HTR-8/SVneo (cell line): ENCODE data around the gene ZNF593OS.
A peak's percentile ranks its signal among the peaks of the same experiment; 100 is the strongest.

Experiments
- DNase-seq: peaks from one replicate; pipeline ENCODE4 v3.0.0; 2011; ENCODE audit warnings: low spot score, mixed read lengths; ENCODE audit not compliant: insufficient read length
- FAIRE-seq: peaks from 2 replicates; lab custom pipeline; 2011; peaks lifted over from hg19 to GRCh38; lab: Jason Lieb, UNC

The ZNF593OS gene

DNA sequence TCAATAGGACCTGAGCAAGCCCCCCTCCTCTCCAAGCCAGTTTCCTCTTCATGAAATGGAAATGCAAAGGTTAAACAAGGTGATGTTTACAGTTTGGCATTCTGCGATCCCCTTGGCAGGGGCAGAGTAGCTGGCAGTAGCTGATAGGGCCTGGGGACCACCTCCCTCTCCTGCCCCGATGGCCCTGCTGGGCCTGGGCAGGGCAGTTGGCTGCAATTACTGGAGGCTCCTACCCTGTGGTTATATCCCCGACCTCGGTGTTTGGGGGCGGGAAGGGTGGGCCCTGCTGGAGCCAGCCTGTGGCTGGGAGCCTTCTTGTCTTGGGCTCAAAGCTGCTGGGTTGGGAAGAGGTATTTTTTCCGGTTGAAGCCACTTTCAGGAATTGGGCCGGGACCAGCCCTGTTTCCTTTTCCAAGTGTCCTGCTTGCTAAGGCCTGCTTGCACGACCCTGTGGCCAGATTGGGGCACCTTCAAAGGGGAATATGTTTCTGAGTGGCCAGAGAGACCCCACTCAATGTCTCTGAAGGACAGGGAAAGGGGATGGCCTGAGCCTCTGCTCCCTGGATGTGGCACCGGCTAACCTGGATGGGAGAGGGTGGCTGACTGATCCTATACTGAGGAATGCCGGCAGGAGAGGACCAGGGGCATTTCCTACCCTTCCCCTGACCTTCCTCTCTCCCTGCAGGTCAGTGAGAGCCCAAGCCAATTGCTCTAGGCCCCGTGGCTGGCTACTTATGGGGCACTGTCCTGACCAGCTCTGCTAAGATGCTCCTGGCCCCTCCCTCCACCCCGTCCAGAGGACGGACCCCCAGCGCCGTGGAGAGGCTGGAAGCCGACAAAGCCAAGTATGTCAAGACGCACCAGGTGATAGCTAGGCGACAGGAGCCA is 10.9 kb downstream of the ZNF593OS start:
- DNase-seq (no peak), FAIRE-seq (no peak)

DNA sequence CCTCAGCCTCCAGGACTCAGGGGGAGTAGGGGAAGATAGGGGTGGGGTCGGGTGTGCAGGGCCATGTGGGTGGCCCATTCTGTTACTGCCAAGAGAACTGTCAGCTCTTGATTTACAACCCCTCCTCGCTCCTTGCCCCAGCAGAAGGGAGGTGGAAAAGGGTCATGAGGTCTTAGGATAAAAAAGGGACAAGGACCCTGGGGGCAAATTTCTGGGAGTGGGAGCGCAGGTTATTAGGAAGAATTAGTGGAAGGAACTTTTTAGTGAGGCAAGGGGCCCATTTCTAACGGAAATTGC is 11.9 kb downstream of the ZNF593OS start:
- DNase-seq (no peak), FAIRE-seq (no peak)

DNA sequence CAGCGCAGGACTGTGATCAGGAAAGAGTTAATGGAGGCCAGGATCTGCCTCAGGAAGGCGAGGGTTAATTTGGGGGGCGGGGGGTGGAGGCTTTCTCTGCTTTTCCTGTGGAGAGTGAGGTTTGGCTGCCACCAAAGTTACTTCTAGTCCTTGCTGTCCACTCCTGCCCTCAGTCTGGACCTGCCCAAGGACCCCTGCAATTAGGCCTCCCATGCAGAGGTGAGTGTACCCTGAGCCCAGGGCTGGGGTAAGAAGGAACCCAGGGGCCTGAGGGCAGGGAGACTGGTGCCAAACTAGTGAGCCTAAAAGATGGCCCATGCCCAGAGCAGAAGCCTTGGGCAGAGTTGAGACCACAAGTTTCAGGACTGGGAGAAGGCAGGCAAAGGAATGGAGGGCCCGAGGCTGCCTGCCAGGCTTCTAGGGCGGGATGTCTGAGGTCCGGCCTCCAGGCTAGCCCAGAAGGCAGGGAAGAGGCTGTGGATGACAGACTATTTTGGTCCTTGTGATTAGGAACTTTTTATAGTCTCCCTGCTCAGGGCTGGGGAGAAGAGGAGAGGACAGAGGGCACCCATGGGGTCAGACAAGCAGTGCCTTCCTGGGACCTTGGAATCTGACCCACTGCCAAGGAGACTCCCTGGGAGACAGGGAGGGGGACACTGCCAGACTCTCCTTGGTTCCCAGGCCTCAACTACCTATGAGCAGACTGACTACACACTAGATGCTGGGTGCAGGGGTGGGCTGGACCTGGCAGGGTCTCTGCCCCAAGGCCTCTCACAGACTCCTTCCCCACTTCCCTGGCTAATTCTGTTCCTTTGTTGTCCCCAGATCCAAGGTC is 12.5 kb downstream of the ZNF593OS start, which contains the start of gene FAM110D:
FAM110D (plus strand) TSS at position 172 of the 835 bp plus-strand sequence. CDS start 2,213 bp downstream, outside the sequence.
- DNase-seq (no peak), FAIRE-seq (no peak)

DNA sequence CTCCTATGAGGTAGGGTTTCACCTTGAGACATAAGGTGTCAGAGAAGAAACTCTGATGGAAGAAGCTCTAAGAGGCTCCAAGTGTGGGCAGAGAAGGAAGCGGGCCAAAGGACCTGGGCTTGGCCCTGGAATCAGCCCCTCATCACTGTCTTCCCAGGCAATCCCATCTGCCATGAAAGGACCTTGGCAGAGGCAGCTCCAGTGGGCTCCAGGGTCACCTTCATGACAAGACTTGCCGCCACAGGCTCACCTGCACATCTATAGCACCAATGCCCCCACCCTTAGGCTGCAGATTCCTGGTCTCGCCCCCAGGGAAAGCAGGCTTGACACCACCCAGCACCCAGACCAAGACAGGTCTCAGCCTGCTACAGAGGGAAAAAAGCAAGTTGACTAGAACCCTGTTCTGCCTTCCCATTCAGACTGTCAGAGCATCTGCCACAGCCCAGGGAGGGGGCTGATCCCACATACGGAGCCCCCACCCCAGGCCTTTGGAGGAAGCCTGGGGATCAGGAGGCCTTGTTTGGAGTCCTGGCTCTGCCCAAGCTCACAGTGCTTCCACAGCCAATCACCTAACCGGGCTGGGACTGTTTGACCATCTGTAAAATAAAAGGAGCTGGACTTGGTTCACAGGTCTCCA is 13.2 kb downstream of the ZNF593OS start:
- DNase-seq (no peak), FAIRE-seq (no peak)

DNA sequence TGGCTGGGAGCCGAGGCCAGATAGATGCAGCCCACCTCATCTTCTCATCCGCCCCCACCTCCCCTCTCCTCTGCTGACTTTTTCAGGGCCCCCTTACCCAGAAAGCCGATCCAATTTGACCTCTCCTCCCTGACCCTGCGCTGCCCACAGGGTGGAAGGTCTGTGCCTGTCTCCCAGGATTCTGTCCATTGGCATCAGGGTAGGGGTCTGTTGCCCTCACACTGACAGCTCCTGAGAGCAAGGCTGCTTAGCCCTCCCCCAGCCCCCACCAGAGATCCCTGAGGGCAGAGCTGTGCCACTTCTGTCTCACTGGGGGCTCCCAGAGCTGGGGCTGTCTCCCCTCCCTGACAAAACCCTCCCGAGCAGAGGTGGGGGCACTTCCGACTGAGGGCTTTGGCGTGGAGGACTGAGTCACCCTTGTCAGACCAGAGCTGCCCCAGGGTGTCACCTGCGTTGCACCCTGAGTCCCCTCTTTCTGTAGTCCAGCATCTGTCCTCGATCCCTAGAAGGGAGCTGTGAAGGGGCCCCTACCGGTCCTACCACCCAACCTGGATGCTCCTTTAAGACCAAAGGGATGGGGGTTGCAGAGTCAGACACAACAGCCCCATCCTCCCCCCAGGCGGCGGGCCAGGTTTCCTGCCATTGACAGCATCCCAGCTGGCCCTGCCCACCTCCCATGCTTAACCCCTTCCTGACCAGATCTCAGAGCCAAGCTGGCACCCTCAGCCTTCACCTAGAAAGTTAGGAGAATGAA is 15.2 kb downstream of the ZNF593OS start:
- no peak for FAIRE-seq
- DNase-seq, result no peak

DNA sequence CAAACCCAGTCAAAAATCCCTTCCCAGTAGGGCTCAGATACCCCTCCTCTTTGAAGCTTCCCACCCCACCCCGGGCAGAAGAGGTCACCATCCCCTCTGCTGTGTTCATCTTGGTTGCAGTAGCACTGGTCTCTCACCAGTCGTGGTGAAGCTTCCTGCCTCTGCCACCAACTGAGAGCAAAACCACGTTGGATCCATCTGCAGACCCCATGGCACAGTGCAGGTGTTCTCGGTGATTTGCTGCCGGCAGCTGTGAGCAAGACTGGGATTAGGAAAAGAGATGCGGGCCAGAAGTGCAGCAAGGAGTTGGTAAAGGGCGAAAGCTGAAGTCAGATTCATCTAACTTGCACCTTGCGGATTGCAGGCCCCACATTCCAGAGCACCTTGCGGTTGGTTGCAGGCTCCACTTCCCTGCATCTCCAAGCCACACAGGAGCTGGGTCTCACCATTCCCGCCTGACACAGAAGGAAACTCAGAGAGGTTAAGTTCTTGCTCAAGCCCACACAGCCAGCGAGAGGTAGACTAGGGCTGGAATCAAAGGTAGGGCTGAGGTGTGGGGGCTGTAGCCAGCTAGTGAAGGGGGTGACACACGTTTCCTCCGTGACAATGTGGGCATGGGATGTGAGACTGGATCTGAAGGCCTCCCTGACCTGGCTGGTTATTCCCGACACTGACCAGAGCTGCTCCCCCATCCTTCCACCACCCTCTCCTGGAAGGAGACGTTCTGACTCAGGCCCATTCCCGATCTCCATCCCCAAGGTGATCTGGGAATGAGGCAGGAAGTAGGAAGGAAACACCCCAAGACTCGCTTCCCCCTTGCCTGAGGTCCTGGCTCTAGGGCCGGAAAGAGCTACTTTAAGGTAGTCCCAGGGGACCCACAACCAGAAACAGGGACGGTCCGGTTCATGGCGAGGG is 16.0 kb downstream of the ZNF593OS start:
- FAIRE-seq (no peak), DNase-seq (no peak)

DNA sequence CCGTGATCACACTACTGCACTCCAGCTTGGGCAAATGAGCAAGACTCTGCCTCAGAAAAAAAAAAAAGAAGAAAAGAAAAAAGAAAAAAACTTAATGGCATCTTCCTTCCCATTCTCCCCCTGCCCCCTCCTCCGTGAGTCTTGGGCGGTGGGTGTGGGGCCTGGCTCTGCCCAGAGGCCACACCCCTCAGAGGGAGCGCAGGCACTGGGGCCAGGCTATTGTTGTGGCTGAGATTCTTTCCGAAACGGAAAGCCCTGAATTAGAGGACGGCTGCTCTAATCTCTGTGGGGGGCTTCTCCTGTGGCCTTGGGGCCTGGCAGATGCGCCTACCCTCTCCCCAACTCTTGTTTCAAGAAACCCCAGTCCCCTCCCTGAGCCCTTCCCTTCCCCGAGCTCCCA is 16.9 kb downstream of the ZNF593OS start:
- FAIRE-seq, result no peak
- no peak for DNase-seq

DNA sequence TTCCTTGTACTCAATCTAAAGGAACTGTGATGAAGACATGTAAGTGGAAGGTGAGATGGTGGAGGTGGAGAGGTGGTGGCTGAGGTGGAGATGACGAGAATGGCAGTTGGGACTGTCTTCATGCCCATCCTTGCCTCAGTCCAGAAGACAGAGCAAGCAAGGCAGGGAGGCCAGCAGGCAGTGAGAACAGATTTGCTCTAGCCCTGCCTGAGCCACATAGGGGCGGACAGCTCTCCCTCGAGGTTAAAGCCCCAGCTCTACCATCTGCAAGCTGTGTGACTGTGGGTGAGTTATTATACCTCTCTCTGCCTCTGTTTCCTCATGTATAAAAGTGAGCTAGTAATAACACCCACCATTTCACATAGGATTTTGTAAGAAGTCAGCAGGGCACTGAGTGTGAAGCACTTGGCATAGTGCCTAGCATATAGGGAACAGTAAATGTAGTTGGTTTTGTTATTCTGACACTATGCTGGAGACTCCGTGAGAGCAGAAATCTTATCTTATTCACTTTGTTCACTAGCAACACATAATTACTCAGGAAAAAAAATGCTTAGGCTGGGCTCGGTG is 17.6 kb downstream of the ZNF593OS start:
- no peak for FAIRE-seq

DNA sequence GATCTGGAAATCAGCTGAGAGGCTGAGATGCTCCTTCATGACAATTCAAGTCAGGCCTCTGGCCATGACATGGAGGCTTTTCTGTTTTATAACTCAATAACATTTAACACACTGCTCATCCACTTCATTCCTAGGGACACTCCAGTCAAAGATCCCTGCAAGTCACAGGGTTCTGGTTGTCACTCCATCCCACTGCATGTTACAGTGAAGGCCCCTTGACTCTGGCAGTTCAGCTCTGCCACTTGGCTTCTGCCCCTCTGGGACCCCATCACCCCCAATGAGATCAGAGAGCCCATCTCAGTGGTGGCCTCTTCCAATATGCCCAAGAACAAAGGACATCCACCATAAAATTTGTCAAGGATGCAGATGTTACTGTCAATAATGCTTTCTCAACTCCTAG is 22.7 kb downstream of the ZNF593OS start:
- FAIRE-seq (no peak), DNase-seq (no peak)

More for the DNA sequence above, 17.6 kb downstream of the ZNF593OS start:
- DNase-seq, result no peak

DNA sequence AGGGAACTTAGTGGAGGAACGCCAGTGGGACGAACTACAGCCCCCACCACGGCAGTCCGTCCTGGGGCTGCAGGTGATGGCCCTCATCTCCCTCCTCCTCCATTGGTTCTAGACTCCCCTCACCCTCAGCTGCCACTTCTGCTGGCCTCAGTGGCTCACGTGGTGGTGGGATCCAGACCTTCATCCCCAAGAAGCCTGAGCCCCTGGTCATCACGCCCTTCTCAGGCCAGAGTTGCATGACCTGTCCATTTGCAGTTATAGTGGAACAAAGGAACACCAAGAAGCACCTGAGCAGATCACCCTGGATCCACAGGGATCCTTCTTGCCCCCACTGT is 25.7 kb downstream of the ZNF593OS start:
- FAIRE-seq (no peak), DNase-seq (no peak)

DNA sequence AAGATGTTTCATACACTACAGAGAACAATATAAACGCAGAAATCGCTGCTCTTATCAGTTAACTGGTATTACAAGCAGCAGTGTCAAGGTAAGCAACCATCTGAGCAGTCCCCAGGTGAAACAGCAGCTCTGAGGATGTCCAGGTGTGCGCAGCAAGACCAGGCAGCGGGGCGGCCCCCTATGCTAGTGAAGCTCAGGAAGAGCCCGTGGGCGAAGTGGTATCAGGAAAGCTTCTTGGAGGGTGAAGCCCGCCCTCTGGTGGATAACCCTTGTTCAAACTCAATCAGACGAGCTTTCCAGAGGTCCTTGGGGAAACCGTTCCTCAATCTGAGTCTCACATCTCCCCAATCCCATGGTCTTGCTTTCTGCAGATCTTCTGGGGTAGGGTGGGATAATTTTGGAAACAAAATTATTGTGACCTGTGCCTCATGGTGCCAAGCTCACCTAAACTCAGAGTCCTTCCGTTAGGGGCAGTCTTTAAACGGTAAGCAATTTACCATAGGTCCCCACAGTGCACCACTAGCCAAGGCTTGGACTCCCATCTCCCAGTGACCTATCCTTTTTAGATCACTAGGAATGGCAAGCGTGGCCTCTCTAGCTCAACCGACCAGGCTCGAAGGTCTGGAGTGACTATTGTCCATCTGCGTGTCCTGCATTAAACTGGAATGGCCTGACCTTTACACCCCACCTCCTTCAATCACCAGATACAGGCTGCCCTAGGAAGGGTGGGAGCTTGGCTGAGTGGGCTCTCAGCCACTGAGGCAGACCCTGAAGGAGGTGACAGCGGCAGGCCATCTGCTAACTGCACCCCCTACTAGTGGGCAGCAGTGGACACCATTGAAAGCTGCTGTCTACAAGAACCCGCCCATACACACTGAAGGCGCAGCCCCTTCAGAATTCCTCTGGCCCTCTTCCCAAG is 26.3 kb downstream of the ZNF593OS start:
- FAIRE-seq (no peak), DNase-seq (peak; percentile 71)

DNA sequence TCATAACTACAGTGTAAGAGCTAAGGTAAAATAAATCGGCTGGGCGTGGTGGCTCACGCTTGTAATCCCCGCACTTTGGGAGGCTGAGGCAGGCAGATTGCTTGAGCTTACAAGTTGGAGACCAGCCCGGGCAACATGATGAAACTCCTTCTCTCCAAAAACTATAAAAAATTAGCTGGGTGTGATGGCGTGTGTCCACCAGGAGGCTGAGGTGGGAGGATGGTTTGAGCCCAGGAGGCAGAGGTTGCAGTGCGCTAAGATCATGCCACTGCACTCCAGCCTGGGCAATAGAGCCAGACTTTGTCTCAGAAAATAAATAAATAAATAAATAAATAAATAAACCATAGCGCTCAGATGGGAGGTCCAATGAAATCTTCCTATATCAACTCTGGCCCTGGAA is 29.5 kb downstream of the ZNF593OS start:
- FAIRE-seq (no peak), DNase-seq (no peak)

DNA sequence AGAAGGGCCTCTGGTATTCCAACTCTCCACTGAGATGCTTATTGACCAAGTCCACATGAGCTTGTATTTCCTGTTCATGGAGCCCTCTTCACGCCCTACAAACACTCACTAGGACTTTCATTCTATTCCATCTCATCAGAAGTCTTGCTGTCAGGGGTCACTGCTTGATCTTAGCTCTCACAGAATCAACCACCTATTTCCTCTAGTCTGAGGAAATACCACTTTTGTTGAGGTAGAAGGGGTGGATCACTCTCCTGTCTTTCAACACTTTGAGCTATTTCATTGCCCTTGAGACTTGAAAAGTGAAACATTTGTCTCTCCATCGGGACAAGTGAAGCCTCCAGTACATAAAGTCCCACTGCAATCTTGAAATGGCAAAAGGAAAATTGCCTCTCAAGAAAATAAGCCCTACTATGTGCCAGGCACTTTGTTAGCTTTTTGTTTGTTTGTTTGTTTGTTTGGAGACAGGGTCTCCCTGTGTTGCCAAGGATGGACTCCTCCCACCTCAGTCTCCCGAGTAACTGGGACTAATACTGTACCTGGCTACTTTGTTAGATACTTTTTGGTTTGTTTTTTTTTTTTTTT is 32.6 kb downstream of the ZNF593OS start:
- no peak for FAIRE-seq
- no peak for DNase-seq

DNA sequence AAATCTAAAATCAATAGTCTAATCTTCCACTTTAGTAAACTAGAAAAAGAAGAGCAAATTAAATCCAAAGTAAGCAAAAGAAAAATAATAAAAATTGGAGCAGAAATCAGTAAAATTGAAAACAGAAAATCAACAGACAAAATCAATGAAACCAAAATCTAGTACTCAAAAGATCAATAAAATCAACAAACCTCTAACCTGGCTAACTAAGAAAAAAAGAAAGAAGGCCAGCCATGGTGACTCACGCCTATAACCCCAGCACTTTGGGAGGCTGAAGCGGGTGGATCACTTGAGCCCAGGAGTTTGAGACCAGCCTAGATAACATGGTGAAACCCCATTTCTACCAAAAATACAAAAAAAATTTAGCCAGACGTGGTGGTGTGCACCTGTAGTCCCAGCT is 37.2 kb downstream of the ZNF593OS start:
- FAIRE-seq, result no peak
- no peak for DNase-seq

DNA sequence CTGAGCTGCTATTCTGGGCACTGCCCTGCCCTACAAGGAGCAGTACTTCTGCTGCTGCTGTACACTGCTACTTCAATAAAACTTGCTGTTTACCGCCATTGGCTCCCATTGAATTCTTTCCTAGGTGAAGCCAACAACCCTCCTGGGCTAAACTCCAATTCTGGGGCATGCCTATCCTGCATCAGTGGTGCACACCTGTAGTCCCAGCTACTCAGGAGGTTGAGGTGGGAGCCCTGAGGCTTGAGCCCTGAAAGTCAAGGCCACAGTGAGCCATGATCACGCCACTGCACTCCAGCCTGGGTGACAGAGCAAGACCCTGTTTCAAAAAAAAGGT is 38.8 kb downstream of the ZNF593OS start:
- no peak for DNase-seq
- FAIRE-seq, result no peak

DNA sequence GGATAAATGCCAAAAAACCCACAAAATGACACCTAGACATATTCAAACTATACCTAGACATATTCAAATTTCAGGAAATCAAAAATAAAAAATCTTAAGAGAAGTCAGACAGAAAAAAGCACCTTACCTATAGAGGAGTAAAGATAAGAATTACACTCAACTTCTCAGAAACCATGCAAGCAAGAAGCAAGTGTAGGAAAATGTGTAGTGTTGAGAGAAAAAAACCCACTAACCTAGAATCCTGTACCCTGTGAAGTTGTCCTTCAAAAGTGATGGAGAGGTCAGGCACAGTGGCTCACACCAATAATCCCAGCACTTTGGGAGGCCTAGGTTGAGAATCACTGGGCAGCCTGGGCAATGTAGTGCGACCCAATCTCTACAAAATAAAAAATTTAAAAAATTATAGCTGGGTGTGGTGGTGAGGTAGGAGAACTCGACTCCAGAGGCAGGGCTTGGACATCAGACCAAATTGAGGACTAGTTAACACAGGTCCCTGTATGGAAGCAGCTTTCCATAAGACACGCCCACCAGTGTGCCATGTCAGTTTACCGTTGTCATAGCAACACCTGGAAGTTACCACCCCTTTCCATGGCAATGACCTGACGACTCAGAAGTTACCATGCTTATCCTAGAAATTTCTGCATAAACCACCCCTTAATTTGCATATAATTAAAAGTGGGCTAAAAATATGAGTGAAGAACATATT is 39.4 kb downstream of the ZNF593OS start:
- no peak for FAIRE-seq
- DNase-seq, result no peak

DNA sequence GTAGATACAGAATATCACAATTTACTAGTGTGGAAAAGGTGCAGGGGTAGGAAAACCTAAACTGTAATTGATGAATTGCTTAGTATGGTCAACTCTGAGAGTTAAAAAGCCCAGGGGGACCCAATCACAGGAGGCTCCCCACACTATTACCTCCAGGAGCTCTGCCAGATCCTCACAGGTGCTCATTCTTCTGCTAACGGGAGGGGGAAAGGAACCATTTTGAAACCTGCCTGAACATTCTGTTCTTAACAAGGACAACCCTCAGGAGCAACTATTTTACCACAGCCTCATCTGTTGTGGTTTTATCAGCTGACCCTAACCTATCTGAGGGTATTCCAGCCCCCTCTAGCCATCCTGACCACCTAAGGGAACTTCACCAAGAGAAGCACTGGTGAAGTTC is 40.9 kb downstream of the ZNF593OS start:
- FAIRE-seq, result no peak
- DNase-seq, result no peak
